CD4-positive, alpha-beta memory T cell (primary cell): Measurements from ENCODE around the gene SRR. TPM values are rescaled to one million over a fixed set of nuclear protein-coding genes. Genes with fewer than 3 reads are reported as not detected.
A peak's percentile ranks its signal among the peaks of the same experiment; 100 is the strongest.
"Not testable (repeated sequence)": the region's sequence is repeated elsewhere in the genome, so short reads cannot be mapped to it uniquely, and the experiment has no call there.

ENCODE experiments used
- CTCF ChIA-PET: fragments of 350-600 bp; sonication (Branson Sonifier 250); formaldehyde crosslinking; loops from one replicate; lab custom pipeline; 2021; ENCODE audit warnings: inconsistent platforms; ENCODE audit not compliant: partially characterized antibody; lab: Charles Lee
- POLR2A ChIA-PET: fragments of 350-600 bp; sonication (Branson Sonifier 250); formaldehyde crosslinking; loops from one replicate; lab custom pipeline; 2021; ENCODE audit not compliant: partially characterized antibody; lab: Charles Lee
- DNase-seq, 5 donors: peaks; one replicate each; pipeline versions ENCODE4 v3.0.0 to v3.0.0-alpha.2; 2020 to 2022; ENCODE audit warnings: mixed read lengths in 1 of 5
- H3K27ac ChIP-seq: one replicate; pipeline ENCODE4 v1.7.0; 2013; ENCODE audit warnings: low read depth, low read length
- H3K27me3 ChIP-seq: 2 replicates; pipeline ENCODE4 v1.7.0; 2013; ENCODE audit warnings: mild to moderate bottlenecking, low read length, moderate library complexity; ENCODE audit not compliant: insufficient read depth
- H3K36me3 ChIP-seq: 2 replicates; pipeline ENCODE4 v1.7.0; 2013; ENCODE audit warnings: mild to moderate bottlenecking, low read length, moderate library complexity; ENCODE audit not compliant: insufficient read depth
- H3K4me1 ChIP-seq: 2 replicates; pipeline ENCODE4 v1.7.0; 2013; ENCODE audit warnings: mild to moderate bottlenecking, low read length, moderate library complexity; ENCODE audit not compliant: insufficient read depth
- H3K4me3 ChIP-seq, 2 donors: one replicate each; pipeline ENCODE4 v1.7.0; 2013; ENCODE audit warnings: low read length in 2 of 2, mild to moderate bottlenecking in 1 of 2
- H3K9me3 ChIP-seq, 2 donors: one replicate each; pipeline ENCODE4 v1.7.0; 2013; ENCODE audit warnings: low read length in 2 of 2, control low read depth in 1 of 2; ENCODE audit not compliant: control insufficient read depth in 1 of 2
- H3K27ac Mint-ChIP-seq, 7 donors: one replicate each; pipeline ENCODE4 v1.8.0; 2020 to 2021; ENCODE audit warnings: mixed read lengths in 7 of 7, mild to moderate bottlenecking in 6 of 7, inconsistent platforms in 3 of 7, moderate library complexity in 3 of 7
- H3K27me3 Mint-ChIP-seq, 2 donors: one replicate each; pipeline ENCODE4 v1.8.0; 2020 to 2021; ENCODE audit warnings: mixed read lengths in 2 of 2
- H3K36me3 Mint-ChIP-seq, 2 donors: one replicate each; pipeline ENCODE4 v1.8.0; 2020 to 2021; ENCODE audit warnings: mixed read lengths in 2 of 2, inconsistent platforms in 1 of 2, mild to moderate bottlenecking in 1 of 2
- H3K4me1 Mint-ChIP-seq, 4 donors: one replicate each; pipeline ENCODE4 v1.8.0; 2020 to 2021; ENCODE audit warnings: mixed read lengths in 4 of 4, mild to moderate bottlenecking in 1 of 4
- H3K4me3 Mint-ChIP-seq, 8 donors: one replicate each; pipeline ENCODE4 v1.8.0; 2020 to 2021; ENCODE audit warnings: mixed read lengths in 8 of 8, mild to moderate bottlenecking in 7 of 8, moderate library complexity in 6 of 8, inconsistent platforms in 3 of 8
- H3K9me3 Mint-ChIP-seq, 8 donors: one replicate each; pipeline ENCODE4 v1.8.0; 2020 to 2021; ENCODE audit warnings: mixed read lengths in 8 of 8, mild to moderate bottlenecking in 5 of 8, inconsistent platforms in 3 of 8, moderate library complexity in 1 of 8
- intact Hi-C: fragments of 100-400 bp; cut with micrococcal nuclease; formaldehyde crosslinking; loops from one replicate; pipeline ENCODE4 v1.15.1; 2023
- polyA plus RNA-seq, 2 donors: library from polyadenylated mRNA; unstranded; fragments of 300-500 nt; fragmentation: Illumina TruSeq; gene quantifications; one replicate each; pipeline ENCODE4 v1.2.3, GENCODE V29; 2021
- total RNA-seq, 2 experiments: library from RNA; stranded (reverse); gene quantifications; one replicate each; pipeline ENCODE4 v1.2.3, GENCODE V29; 2021

The SRR gene
- total RNA-seq (10 to 100 TPM in 1 of 2 experiments, 1 to 10 TPM in 1; 6.9 to 13.1 TPM), polyA plus RNA-seq (1 to 10 TPM; 5.6 to 6.7 TPM)

- no peaks in the 10 kb centered on the region for H3K27me3 ChIP-seq
- H3K4me1 Mint-ChIP-seq: peaks cover 24 to 59% (median 41%) of the 10 kb centered on the region in 4 donors
- peak within 1 kb of the TSS; percentile 84 to 94 for H3K4me3 ChIP-seq
- H3K27ac ChIP-seq: peak within 1 kb of the TSS; percentile 88
- POLR2A ChIA-PET: interaction anchor here (0.8 to 4.0 kb wide), 21 partner anchors 12 to 249 kb away, joined by 3 to 34 read pairs (median 4); partner anchors contain the start of genes HIC1, METTL16, MNT and SGSM2
- H3K27me3 Mint-ChIP-seq: no peaks in the 10 kb centered on the region
- peak within 1 kb of the TSS; percentile 90 to 93 (median 91) for H3K27ac Mint-ChIP-seq
- peaks cover 26% of the 10 kb centered on the region for H3K4me1 ChIP-seq
- intact Hi-C loops: loop anchor here (1.0 to 5.0 kb wide), 8 partner anchors 33 to 587 kb away; partner anchors contain the start of genes CLUH, MNT and TSR1
- no peaks in the 10 kb centered on the region for H3K9me3 Mint-ChIP-seq
- H3K36me3 ChIP-seq: peaks cover 18% of the 10 kb centered on the region
- DNase-seq: peak; percentile 93 to 94 (median 93)
- H3K4me3 Mint-ChIP-seq: peak within 1 kb of the TSS; percentile 92 to 95 (median 93)
- H3K36me3 Mint-ChIP-seq: peaks cover 14 to 27% of the 10 kb centered on the region in 2 donors
- H3K9me3 ChIP-seq: no peaks in the 10 kb centered on the region
- CTCF ChIA-PET: interaction anchor here (1.0 to 2.4 kb wide), 7 partner anchors 11 to 248 kb away, joined by 3 to 11 read pairs (median 5); partner anchors contain the start of genes HIC1 and TSR1
Observed at GRCh38 chr17:2303204-2304188, at the start of gene SRR, which contains the start of gene SMG6. Gene SRR (plus strand): TSS chr17:2303950. CDS start chr17:2315561, 11,611 bp downstream. Gene SMG6 (minus strand): TSS chr17:2303785. CDS start chr17:2303720, 65 bp downstream.

GRCh38 chr17:2258830-2259229, 44.9 kb upstream of the SRR start:
- Histone ChIP-seq H3K4me1 (peaks cover 67% of the 10 kb centered on the region), H3K27ac (peak overlapping the region; percentile 65), H3K4me3 (peak overlapping the region in 1 of 2 donors; percentile 13)
- intact Hi-C loops, H3K9me3 Mint-ChIP-seq, H3K27me3 Mint-ChIP-seq, H3K9me3 ChIP-seq, DNase-seq, H3K27me3 ChIP-seq, H3K36me3 ChIP-seq: not testable (repeated sequence)
- Mint-ChIP-seq H3K27ac (peak overlapping the region; percentile 85 to 98 (median 96)), H3K4me3 (peak overlapping the region; percentile 23 to 82 (median 74)), H3K36me3 (peaks cover 22 to 23% of the 10 kb centered on the region in 2 donors), H3K4me1 (peaks cover 43 to 73% (median 59%) of the 10 kb centered on the region in 4 donors)
- POLR2A ChIA-PET: interaction anchor here (1.2 to 4.2 kb wide), 9 partner anchors 8 to 204 kb away, joined by 3 to 45 read pairs (median 11); partner anchors contain the start of gene HIC1
- CTCF ChIA-PET: interaction anchor here (0.7 to 5.7 kb wide), 8 partner anchors 9 to 204 kb away, joined by 3 to 52 read pairs (median 7); partner anchors contain the start of genes HIC1 and TSR1

- H3K4me3 Mint-ChIP-seq: peak overlapping the region; percentile 58 to 82 (median 76)
- Histone ChIP-seq H3K4me3 (peak overlapping the region; percentile 13 to 31), H3K4me1 (peaks cover 69% of the 10 kb centered on the region), H3K9me3 (no peaks in the 10 kb centered on the region), H3K27ac (peak overlapping the region; percentile 65), H3K36me3 (no peaks in the 10 kb centered on the region), H3K27me3 (no peaks in the 10 kb centered on the region)
- intact Hi-C loops: loop anchor here (10.0 kb wide), 1 partner anchor 615 kb away; the partner anchor contains the start of genes RILP and SCARF1
- H3K4me1 Mint-ChIP-seq: peaks cover 43 to 74% (median 61%) of the 10 kb centered on the region in 4 donors
- peak; percentile 53 to 82 (median 57) for DNase-seq
- CTCF ChIA-PET: interaction anchor here (0.7 to 5.7 kb wide), 9 partner anchors 9 to 205 kb away, joined by 3 to 52 read pairs (median 7); partner anchors contain the start of gene HIC1
- POLR2A ChIA-PET: interaction anchor here (0.6 to 4.2 kb wide), 17 partner anchors 8 to 611 kb away, joined by 3 to 45 read pairs (median 4); partner anchors contain the start of gene HIC1
- H3K9me3 Mint-ChIP-seq: peaks cover 0 to under 1% (median 0%) of the 10 kb centered on the region in 8 donors
- H3K27ac Mint-ChIP-seq: peak overlapping the region; percentile 85 to 98 (median 96)
- no peaks in the 10 kb centered on the region for H3K27me3 Mint-ChIP-seq
- H3K36me3 Mint-ChIP-seq: peaks cover 13 to 17% of the 10 kb centered on the region in 2 donors
Observed at GRCh38 chr17:2259769-2260536, 43.8 kb upstream of the SRR start.

- intact Hi-C loops: loop anchor here (10.0 kb wide), 1 partner anchor 617 kb away; the partner anchor contains the start of genes RILP and SCARF1
- Histone ChIP-seq H3K9me3 (no peaks in the 10 kb centered on the region), H3K4me1 (peaks cover 91% of the 10 kb centered on the region), H3K36me3 (no peaks in the 10 kb centered on the region), H3K27me3 (no peaks in the 10 kb centered on the region), H3K27ac (no peak overlapping the region), H3K4me3 (no peak overlapping the region)
- Mint-ChIP-seq H3K4me3 (peak overlapping the region in 4 of 8 donors; percentile 17 to 36 (median 27)), H3K27me3 (no peaks in the 10 kb centered on the region), H3K36me3 (peaks cover 8 to 26% of the 10 kb centered on the region in 2 donors), H3K27ac (peak overlapping the region; percentile 35 to 99 (median 66)), H3K4me1 (peaks cover 54 to 91% (median 80%) of the 10 kb centered on the region in 4 donors), H3K9me3 (peaks cover 0 to 3% (median 0%) of the 10 kb centered on the region in 8 donors)
- ChIA-PET POLR2A (interaction anchor here (1.7 to 6.4 kb wide), 3 partner anchors 11 to 207 kb away, joined by 10 to 72 read pairs (median 23); partner anchors contain the start of gene HIC1), CTCF (interaction anchor here (5.3 to 7.2 kb wide), 2 partner anchors 17 to 207 kb away, joined by 49 to 60 read pairs; partner anchors contain the start of gene HIC1)
- no peak for DNase-seq
Observed at GRCh38 chr17:2262135-2262587, 41.6 kb upstream of the SRR start.

- POLR2A ChIA-PET: interaction anchor here (1.1 to 6.4 kb wide), 9 partner anchors 12 to 207 kb away, joined by 3 to 75 read pairs (median 5); partner anchors contain the start of genes HIC1, SMG6 and SRR
- peak in 2 of 5 donors; percentile 15 to 33 for DNase-seq
- H3K4me1 Mint-ChIP-seq: peaks cover 58 to 93% (median 82%) of the 10 kb centered on the region in 4 donors
- H3K4me3 Mint-ChIP-seq: peak overlapping the region; percentile 60 to 86 (median 84)
- peaks cover 97% of the 10 kb centered on the region for H3K4me1 ChIP-seq
- H3K9me3 Mint-ChIP-seq: peaks cover 0 to 3% (median 0%) of the 10 kb centered on the region in 8 donors
- no peaks in the 10 kb centered on the region for H3K27me3 Mint-ChIP-seq
- H3K36me3 Mint-ChIP-seq: peaks cover 8 to 25% of the 10 kb centered on the region in 2 donors
- peak overlapping the region; percentile 98 to 99 (median 99) for H3K27ac Mint-ChIP-seq
- H3K36me3 ChIP-seq: no peaks in the 10 kb centered on the region
- H3K4me3 ChIP-seq: no peak overlapping the region
- peak overlapping the region; percentile 87 for H3K27ac ChIP-seq
- no peaks in the 10 kb centered on the region for H3K9me3 ChIP-seq
- CTCF ChIA-PET: interaction anchor here (1.3 to 7.2 kb wide), 6 partner anchors 10 to 209 kb away, joined by 3 to 60 read pairs (median 20); partner anchors contain the start of gene HIC1
- no peaks in the 10 kb centered on the region for H3K27me3 ChIP-seq
- intact Hi-C loops: loop anchor here (10.0 kb wide), 1 partner anchor 619 kb away; the partner anchor contains the start of genes RILP and SCARF1
Observed at GRCh38 chr17:2263183-2264066, 40.3 kb upstream of the SRR start.
